Measurements from ENCODE around the gene PGA5. TPM values are rescaled to one million over a fixed set of nuclear protein-coding genes. Genes with fewer than 3 reads are reported as not detected.
"Not testable (repeated sequence)": the region's sequence is repeated elsewhere in the genome, so short reads cannot be mapped to it uniquely, and the experiment has no call there.

Gene PGA5
- polyA plus RNA-seq, 3 donors: 0.23 to 0.48 TPM; not detected in 1

GRCh38 chr11:61219016-61219415 is 22.0 kb upstream of the PGA5 start:
- DNase-seq (ENCODE audit: extremely low read depth in 1 of 11, low read depth in 9 of 11, low spot score in 4 of 11): not testable (repeated sequence)

GRCh38 chr11:61222047-61222446 is 18.9 kb upstream of the PGA5 start, which contains the start of gene PGA4:
TSS of gene PGA4 (plus strand) at chr11:61222347. CDS start at chr11:61222401, 54 bp downstream.
- not testable (repeated sequence) for DNase-seq (ENCODE audit: extremely low read depth in 1 of 11, low read depth in 9 of 11, low spot score in 4 of 11)

DNA sequence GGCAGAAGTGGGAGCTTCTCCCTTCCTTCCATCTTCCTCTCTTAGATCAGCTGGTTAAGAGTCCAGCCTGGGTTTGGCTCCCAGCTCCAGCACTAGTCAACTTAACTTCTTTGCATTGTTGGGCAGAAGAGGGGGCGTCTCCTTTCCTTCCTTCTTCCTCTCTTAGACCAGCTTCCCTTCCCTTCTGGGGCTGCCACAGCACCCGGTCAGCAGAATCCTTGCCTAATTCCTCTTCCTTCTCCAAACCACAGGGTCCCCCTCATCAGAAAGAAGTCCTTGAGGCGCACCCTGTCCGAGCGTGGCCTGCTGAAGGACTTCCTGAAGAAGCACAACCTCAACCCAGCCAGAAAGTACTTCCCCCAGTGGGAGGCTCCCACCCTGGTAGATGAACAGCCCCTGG is 18.3 kb upstream of the PGA5 start:
- DNase-seq (ENCODE audit: extremely low read depth in 1 of 11, low read depth in 9 of 11, low spot score in 4 of 11): not testable (repeated sequence)

GRCh38 chr11:61226457-61227137 is 14.4 kb upstream of the PGA5 start:
- not testable (repeated sequence) for DNase-seq (ENCODE audit: extremely low read depth in 1 of 11, low read depth in 9 of 11, low spot score in 4 of 11)

DNA sequence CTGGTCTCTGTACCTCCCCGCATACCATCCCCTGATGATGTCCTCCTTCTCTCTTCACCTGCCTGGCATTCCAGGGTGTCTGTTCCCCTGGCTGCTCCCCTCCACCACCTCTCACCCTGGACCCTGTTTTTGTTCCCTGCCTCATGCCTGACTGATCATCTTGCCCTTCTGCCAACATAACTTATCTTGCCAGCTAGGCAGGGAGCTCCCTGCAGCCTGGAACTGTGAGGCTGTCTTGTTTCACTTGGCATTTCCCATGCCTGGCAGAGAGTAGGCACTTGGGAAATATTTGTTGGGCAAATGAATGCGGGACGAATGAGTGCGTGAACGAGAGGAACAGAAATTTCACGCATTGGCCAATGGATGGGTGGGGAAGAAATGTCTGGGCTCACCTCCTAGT is 11.5 kb upstream of the PGA5 start:
- not testable (repeated sequence) for DNase-seq (ENCODE audit: extremely low read depth in 1 of 11, low read depth in 9 of 11, low spot score in 4 of 11)

DNA sequence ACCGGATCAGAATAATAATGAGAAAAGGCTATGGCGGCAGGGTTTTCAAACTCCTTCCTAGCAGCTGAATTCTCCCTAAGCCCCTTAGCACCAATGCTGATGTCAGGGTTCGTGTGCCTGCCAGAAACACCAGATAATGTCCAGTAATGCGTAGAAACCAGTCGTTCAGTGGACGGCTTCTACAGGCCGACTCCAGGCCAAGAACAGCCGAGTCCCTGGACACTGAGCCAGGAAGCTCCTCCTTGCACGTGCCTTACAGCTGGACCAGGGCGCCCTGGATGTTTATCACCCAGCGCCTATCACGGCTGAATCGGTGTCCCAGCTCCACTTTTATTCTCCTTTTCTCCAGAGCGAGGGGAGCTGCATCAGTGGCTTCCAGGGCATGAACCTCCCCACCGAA is 9.9 kb upstream of the PGA5 start:
- not testable (repeated sequence) for DNase-seq (ENCODE audit: extremely low read depth in 1 of 11, low read depth in 9 of 11, low spot score in 4 of 11)

- not testable (repeated sequence) for DNase-seq (ENCODE audit: extremely low read depth in 1 of 11, low read depth in 9 of 11, low spot score in 4 of 11)
These were observed 9.4 kb upstream of the PGA5 start for GRCh38 chr11:61231585-61231984.

GRCh38 chr11:61232548-61233145 is 8.3 kb upstream of the PGA5 start:
- DNase-seq (ENCODE audit: extremely low read depth in 1 of 11, low read depth in 9 of 11, low spot score in 4 of 11): not testable (repeated sequence)

DNA sequence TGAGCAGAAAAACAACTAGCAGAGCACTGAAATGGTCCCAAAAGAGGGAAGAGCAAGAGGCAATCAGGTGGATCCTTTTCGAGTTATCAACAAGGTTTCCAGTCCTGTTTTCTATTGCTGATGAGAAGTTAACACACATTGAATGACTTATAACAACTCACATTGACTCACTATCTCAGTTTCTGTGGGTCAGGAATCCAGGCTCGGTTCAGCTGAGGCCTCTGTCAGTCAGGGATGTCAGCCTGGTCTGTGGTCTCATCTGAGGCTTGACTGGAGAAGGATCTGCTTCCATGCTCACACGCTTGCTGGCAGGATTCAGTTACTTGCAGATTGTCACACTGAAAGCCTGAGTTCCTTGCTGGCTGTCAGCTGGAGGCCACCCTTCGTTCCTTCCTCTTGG is 3.8 kb upstream of the PGA5 start:
- not testable (repeated sequence) for DNase-seq (ENCODE audit: extremely low read depth in 1 of 11, low read depth in 9 of 11, low spot score in 4 of 11)

- DNase-seq (ENCODE audit: extremely low read depth in 1 of 11, low read depth in 9 of 11, low spot score in 4 of 11): not testable (repeated sequence)
These were observed 687 bp upstream of the PGA5 start for GRCh38 chr11:61240288-61240687.

- not testable (repeated sequence) for DNase-seq (ENCODE audit: extremely low read depth in 1 of 11, low read depth in 9 of 11, low spot score in 4 of 11)
These were observed 551 bp downstream of the PGA5 start for GRCh38 chr11:61241526-61241925.

DNA sequence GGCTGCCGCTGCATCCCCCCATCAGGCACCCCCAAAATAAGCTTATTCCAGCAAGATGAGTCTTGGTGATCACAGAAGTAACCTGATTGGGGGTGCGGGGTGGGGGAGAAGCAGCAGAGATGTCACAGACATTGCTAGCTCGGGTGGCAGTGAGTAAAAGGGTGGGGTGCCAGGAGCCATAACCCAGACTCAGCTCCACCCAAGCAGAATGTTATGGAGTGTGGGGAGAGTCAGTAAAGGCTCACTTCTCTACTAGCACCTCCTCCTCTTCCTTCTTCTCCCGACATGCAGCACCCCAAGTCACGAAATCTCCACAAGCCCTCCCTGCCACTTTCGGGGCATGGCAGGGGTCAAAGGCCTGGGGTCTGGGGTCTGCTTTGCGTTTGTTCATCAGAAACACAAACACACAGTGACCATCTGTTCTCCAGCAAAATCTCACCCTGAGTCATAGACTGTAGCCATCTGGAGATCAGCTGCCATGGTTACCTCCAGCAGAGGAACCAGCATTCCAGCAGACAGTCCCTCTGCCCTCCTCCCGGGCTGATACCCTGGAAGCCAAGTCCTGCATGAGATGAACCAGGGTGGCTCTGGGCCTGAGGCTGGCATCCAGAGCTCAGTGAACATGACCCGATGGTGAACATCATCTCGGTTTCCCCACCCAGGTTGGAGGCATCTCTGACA is 4.4 kb downstream of the PGA5 start:
- not testable (repeated sequence) for DNase-seq (ENCODE audit: extremely low read depth in 1 of 11, low read depth in 9 of 11, low spot score in 4 of 11)

DNA sequence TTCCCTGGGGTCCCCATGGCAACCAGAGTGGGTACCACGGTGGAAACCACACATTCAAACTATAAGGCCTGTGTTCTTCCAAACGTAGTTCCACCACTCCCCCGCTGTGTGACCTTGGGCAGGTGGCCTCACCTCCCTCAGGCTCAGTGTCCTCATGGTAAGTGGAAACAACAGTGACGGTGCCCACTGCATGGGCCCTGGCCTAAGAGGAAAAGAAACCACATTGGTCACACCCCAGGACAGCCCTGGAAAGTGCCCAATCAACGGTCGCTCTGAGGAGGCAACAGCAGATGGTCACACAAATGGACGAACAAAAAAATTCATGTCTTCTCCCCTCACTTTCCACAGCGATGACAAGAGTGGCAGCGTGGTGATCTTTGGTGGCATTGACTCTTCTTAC is 7.1 kb downstream of the PGA5 start:
- DNase-seq (ENCODE audit: extremely low read depth in 1 of 11, low read depth in 9 of 11, low spot score in 4 of 11): not testable (repeated sequence)

DNA sequence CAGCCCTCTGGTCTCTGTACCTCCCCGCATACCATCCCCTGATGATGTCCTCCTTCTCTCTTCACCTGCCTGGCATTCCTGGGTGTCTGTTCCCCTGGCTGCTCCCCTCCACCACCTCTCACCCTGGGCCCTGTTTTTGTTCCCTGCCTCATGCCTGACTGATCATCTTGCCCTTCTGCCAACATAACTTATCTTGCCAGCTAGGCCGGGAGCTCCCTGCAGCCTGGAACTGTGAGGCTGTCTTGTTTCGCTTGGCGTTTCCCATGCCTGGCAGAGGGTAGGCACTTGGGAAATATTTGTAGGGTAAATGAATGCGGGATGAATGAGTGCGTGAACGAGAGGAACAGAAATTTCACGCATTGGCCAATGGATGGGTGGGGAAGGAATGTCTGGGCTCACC is 8.2 kb downstream of the PGA5 start:
- not testable (repeated sequence) for DNase-seq (ENCODE audit: extremely low read depth in 1 of 11, low read depth in 9 of 11, low spot score in 4 of 11)

- DNase-seq (ENCODE audit: extremely low read depth in 1 of 11, low read depth in 9 of 11, low spot score in 4 of 11): not testable (repeated sequence)
These were observed 10.1 kb downstream of the PGA5 start for GRCh38 chr11:61250796-61251765.

DNA sequence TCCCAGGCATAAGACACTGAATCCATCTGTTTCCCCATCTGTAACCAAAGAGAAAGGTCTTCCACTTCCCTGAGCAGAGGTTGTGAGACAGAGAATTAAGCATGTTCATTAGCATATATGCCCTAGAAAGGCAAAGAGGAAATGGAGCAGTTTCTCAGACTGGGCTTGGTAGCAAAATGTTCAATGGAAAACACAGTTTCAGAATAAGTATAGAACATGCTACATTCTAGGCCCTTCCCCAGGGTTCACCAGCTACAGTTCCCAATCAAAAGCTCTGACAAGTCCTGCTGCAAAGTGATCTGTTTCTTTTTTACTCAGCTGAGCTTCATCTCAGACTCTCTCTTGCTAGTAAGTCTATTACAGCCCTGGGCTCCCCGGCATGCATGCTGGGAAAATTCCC is 11.4 kb downstream of the PGA5 start:
- DNase-seq (ENCODE audit: extremely low read depth in 1 of 11, low read depth in 9 of 11, low spot score in 4 of 11): not testable (repeated sequence)

DNA sequence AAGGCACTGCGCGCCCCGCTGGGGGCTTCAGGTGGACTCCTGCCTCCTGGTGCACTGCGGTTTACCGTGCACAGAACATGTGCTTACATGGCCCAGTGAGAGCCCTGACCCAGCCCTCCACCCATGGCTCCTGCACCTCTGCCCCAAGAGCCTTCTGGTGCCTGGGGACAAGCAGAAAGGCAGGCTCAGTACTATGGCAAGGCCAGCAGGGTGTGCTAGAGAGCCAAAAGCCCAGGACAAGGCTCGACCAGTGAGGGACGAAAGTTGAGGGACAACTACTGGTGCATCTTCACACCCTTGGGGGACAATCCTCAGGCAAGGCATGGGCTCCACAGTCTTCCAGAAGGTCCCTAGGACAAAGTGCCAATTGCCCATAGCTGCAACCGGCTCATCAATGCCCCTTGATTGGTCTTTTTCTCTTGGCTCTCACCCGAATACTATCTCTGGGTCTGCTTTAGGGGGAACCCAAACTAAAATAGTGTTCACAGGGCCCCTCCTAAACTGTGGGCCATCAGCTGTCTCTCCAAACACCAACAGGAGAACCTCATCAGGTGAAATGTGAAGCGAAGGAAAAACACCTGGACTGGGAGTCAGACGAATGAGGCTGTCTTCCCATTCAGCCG is 13.5 kb downstream of the PGA5 start:
- peak in 8 of 11 donors; percentile 3 to 38 (median 17) for DNase-seq (ENCODE audit: extremely low read depth in 1 of 11, low read depth in 9 of 11, low spot score in 4 of 11)

GRCh38 chr11:61256710-61257482 is 15.9 kb downstream of the PGA5 start:
- no peak for DNase-seq (ENCODE audit: extremely low read depth in 1 of 11, low read depth in 9 of 11, low spot score in 4 of 11)

All from renal cortex interstitium (tissue), 11 donors.